Upper lobe of right lung (tissue), 1 donor: ENCODE results near the gene CDH4. TPM values are rescaled to one million over a fixed set of nuclear protein-coding genes. Genes with fewer than 3 reads are reported as not detected.

Experiments
- ATAC-seq: fragments of 200-7000 bp; cut with Tn5 transposase; one replicate; pipeline ENCODE4 v1.9.1; 2020; ENCODE audit warnings: mild to moderate bottlenecking, moderate library complexity
- DNase-seq: peaks from one replicate; pipeline ENCODE4 v3.0.0-alpha.2; 2020
- H3K27ac ChIP-seq: fragments of 200-600 bp; one replicate; pipeline ENCODE4 v1.8.0; 2022
- H3K27me3 ChIP-seq: fragments of 200-600 bp; one replicate; pipeline ENCODE4 v1.8.0; 2022; ENCODE audit warnings: mild to moderate bottlenecking
- H3K36me3 ChIP-seq: fragments of 200-600 bp; one replicate; pipeline ENCODE4 v1.8.0; 2022
- H3K4me1 ChIP-seq: fragments of 200-600 bp; one replicate; pipeline ENCODE4 v1.8.0; 2022
- H3K4me3 ChIP-seq: fragments of 200-600 bp; one replicate; pipeline ENCODE4 v1.8.0; 2022; ENCODE audit warnings: mild to moderate bottlenecking
- H3K9me3 ChIP-seq: fragments of 200-600 bp; one replicate; pipeline ENCODE4 v1.8.0; 2022
- intact Hi-C: fragments of 100-400 bp; cut with DNase I; formaldehyde crosslinking; loops from one replicate; pipeline ENCODE4 v1.11.0; 2022
- total RNA-seq: library from RNA; stranded (reverse); fragmentation: NEBNext Ultra II Directional; extraction: Animal tissue kit (Norgen Biotek cat#: 25700); gene quantifications from one replicate; pipeline ENCODE4 v1.2.1, GENCODE V29; 2021
- TF ChIP-seq, protein P1 (sequence below): fragments of 200-600 bp; IDR thresholded peaks from one replicate; pipeline ENCODE4 v1.8.0; 2022; ENCODE audit warnings: antibody characterized with exemption
- donor health status: DM: no; HTN: yes; CAD: no; lungs with severe emphysema.

CDH4 gene
- total RNA-seq, 1 donor from 2014 or later, result 0.23 TPM

DNA sequence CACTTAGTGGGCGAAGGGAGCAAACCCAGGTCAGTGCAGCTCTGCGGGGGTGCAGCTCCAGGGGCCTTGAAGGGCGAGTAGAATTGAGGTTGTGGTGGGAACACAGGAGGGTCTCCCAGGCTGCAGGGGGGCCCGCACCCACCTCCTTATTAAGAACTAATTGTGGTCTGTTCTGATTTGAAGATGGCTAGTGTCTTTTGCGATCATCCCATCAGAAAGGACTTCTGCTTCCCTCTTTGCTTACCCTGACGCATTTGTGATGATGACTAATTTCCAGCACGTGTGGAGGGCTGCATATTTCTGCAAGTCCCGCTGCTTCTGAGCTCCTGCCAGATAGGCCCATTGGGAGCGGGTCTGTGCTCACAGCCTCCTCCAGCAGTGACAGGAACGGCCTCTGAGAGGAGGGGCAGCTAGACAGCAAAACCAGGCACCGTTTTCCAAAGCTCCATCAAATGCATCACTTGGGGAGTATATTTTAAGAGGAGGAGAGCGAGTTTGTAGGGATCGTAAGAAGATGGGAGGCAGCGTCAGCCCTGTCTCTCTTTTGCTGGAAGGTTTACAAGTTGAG lies 268.9 kb downstream of the CDH4 start:
- H3K4me1 ChIP-seq, result no peaks in the 10 kb centered on the region
- no peak for ATAC-seq
- H3K27me3 ChIP-seq, result no peaks in the 10 kb centered on the region
- intact Hi-C loops, result no loop called here
- no peaks in the 10 kb centered on the region for H3K36me3 ChIP-seq
- TF ChIP-seq, protein P1, sequence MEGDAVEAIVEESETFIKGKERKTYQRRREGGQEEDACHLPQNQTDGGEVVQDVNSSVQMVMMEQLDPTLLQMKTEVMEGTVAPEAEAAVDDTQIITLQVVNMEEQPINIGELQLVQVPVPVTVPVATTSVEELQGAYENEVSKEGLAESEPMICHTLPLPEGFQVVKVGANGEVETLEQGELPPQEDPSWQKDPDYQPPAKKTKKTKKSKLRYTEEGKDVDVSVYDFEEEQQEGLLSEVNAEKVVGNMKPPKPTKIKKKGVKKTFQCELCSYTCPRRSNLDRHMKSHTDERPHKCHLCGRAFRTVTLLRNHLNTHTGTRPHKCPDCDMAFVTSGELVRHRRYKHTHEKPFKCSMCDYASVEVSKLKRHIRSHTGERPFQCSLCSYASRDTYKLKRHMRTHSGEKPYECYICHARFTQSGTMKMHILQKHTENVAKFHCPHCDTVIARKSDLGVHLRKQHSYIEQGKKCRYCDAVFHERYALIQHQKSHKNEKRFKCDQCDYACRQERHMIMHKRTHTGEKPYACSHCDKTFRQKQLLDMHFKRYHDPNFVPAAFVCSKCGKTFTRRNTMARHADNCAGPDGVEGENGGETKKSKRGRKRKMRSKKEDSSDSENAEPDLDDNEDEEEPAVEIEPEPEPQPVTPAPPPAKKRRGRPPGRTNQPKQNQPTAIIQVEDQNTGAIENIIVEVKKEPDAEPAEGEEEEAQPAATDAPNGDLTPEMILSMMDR, result no peak
- no peaks in the 10 kb centered on the region for H3K9me3 ChIP-seq
- peak; percentile 26 for DNase-seq
- no peak overlapping the region for H3K27ac ChIP-seq
- no peak overlapping the region for H3K4me3 ChIP-seq

DNA sequence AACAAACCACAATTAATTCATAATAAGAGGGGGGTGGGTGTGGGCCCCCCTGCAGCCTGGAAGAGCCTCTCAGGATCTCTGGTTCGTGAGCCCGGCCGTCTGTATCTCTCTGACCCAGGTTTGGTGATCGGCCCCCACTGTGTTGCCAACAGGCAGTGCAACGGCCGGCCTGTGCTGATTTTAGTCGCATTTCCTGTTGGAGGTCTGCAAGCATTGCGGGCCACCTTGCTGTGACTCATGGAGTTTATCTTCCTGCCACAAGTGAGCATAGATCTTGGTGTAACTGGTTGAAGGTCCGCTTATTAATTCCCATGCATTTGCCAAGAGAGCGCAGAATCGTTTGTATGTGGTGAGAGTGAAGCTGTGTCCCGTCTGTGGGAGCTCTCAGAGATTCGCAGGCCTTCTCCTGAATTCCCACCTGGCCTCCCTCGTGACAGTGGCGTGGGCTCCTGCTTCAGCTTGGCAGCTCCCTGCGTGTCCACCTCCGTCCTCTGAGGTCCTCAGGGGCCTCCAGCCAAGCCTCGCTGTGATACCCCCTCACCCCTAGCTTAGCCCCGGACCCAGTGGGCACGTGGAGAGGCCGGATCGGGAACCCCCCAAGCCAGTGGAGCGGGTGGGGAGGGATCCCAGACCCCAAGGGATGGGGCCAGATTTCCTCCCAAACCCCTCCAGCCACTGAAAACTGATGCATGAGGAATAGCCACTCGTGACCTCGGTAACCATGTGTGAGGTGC lies 269.8 kb downstream of the CDH4 start:
- ATAC-seq (no peak), DNase-seq (no peak)
- Histone ChIP-seq H3K4me1 (no peaks in the 10 kb centered on the region), H3K9me3 (no peaks in the 10 kb centered on the region), H3K27me3 (no peaks in the 10 kb centered on the region), H3K4me3 (no peak overlapping the region), H3K36me3 (no peaks in the 10 kb centered on the region), H3K27ac (no peak overlapping the region)
- TF ChIP-seq, protein P1, result no peak
- intact Hi-C loops, result no loop called here

DNA sequence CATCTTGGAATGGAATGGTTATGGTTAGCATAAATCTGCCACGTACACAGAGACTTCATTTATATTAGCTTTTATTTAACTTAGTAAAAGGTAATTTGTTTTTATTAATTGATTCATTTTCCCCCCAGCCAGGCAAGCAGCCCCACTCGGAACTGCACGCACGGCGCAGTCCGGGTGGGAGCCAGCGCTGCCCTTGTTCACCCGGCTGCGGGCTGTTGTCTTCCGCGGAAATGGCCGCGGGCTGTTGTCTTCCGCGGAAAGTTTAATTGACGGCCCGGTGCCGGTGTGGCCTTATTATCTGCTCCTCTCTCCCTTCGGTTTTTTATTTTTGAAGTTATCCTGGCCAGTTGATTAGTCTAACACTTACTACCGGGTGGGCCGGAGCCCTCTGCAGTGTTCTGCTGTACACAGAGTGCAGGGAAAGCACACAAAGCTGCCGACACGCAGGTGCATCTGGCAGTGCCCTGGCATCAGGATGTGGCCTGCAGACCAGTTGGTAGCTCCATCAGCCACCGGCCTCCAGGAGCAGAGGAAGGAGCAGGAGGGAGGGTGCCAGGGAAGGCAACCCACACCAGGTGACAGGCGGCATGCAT lies 270.5 kb downstream of the CDH4 start:
- H3K4me1 ChIP-seq, result no peaks in the 10 kb centered on the region
- TF ChIP-seq, protein P1, result no peak
- H3K27ac ChIP-seq, result no peak overlapping the region
- DNase-seq, result no peak
- H3K4me3 ChIP-seq, result no peak overlapping the region
- H3K27me3 ChIP-seq, result no peaks in the 10 kb centered on the region
- no peaks in the 10 kb centered on the region for H3K36me3 ChIP-seq
- no peak for ATAC-seq
- H3K9me3 ChIP-seq, result no peaks in the 10 kb centered on the region
- intact Hi-C loops, result no loop called here

DNA sequence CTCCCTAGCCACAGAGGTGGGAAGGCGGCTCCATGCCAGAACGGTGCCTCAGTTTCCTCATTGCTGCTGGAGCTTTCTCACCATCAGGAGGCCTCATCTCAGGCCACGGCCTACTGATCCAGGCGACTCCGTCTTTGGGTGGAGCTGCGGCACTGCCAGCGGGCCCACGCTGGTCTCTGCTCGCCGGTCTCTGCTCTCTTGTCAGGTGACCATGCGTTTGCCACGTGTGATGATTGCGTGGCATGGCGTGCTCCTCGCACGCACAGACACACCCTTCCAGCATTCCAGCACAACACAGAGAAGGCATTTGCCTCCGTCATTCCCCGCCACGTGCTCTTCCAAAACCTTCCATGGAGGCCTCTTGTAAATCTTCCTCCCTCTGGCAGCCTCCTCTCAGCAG lies 271.1 kb downstream of the CDH4 start:
- TF ChIP-seq, protein P1, result no peak
- intact Hi-C loops, result no loop called here
- H3K4me3 ChIP-seq, result no peak overlapping the region
- H3K9me3 ChIP-seq, result no peaks in the 10 kb centered on the region
- DNase-seq (no peak), ATAC-seq (no peak)
- H3K36me3 ChIP-seq, result no peaks in the 10 kb centered on the region
- H3K27me3 ChIP-seq, result no peaks in the 10 kb centered on the region
- no peak overlapping the region for H3K27ac ChIP-seq
- no peaks in the 10 kb centered on the region for H3K4me1 ChIP-seq

DNA sequence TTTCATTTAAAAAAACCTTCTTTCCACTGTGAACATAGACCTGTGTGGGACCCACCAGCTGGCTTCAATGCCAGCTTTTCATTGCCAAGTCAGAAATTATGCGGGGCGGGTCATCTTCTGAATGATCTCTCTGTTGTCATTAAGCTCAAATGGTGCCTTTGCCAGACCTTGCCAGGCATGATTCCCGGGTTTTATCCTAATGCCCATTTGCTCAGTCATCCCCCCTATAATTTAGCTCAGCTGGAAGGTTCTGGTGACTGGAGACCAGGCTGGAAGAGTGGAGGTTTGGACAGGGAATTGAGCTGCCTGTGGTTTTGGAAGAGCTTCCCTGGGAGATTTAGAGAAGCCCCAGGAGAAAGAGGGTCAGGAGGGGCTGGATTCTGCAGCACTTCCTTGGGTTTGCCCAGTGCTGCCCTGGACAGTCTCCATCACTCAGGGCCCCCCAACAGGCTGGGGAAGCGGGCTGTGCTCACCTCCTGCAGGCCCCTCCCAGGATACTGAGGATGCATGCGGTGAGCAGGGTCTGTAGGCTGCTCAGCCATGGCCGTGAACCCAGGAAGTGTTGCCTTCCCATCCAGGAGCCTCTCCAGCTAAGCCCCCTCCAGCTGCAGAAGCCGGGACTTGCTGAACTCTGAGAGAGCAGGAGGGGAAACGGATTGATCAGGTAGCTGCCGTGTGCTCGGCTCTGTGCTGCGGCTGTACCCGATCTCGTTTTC lies 273.0 kb downstream of the CDH4 start:
- H3K27me3 ChIP-seq, result no peaks in the 10 kb centered on the region
- intact Hi-C loops, result no loop called here
- TF ChIP-seq, protein P1, result no peak

More for the DNA sequence above, 273.0 kb downstream of the CDH4 start:
- Histone ChIP-seq H3K36me3 (no peaks in the 10 kb centered on the region), H3K4me1 (no peaks in the 10 kb centered on the region), H3K27ac (no peak overlapping the region), H3K4me3 (no peak overlapping the region), H3K9me3 (no peaks in the 10 kb centered on the region)
- ATAC-seq (no peak), DNase-seq (no peak)
